Stimulated activated CD4-positive, alpha-beta T cell treated with anti-CD3 and anti-CD28 coated beads, Interleukin-15, amount 100 ng/mL, for 1 hour (primary cell): ENCODE data around the gene SPATA4.
"Not testable (repeated sequence)": the region's sequence is repeated elsewhere in the genome, so short reads cannot be mapped to it uniquely, and the experiment has no call there.

ENCODE experiments used
- DNase-seq, 2 donors: peaks; one replicate each; pipeline ENCODE4 v3.0.0-alpha.2; 2020; ENCODE audit warnings: low read depth in 1 of 2, low spot score in 1 of 2

SPATA4 gene

DNA sequence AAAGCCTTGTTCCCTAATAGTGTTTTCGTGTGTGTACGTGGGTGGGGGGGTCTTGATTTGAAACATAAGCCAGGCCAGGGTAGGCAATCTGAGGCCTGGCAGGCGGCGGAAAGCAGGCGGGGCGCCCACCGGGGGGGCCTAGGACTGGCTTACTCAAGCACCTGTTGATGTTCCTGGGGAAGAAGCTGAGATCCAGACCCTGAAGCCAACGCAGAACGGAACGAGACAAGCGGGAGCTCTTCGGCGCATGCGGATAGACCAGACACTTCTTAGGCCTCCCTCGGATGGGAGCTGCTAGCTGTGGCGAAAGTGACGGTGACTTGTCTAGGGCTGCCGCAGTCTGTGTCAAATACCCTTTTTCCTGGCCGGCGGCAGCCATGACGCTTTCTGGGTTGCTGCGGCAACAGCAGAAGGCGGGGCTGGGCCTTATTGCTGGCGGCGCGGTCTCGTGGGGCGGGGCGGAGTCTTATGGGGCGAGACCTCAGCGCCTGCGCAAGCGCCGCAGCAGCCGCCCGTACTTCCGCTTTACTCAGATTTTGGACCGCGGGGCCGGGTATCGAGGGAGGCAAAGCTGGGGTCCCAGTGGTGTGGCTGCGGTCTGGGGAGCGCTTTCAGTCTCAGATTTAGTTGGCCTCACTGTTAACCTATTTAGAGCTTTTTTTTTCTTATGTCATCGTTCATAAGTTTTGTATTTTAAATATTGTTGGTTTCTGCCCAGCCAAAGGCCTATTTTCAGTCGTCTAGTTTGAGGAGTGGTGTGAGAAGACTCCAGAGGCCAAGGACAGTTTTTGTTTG lies at the start of gene SPATA4:
SPATA4 (minus strand) TSS at position 402 of the 795 bp plus-strand sequence; CDS start at position 379, 23 bp downstream.
- peak; percentile 84 to 88 for DNase-seq

DNA sequence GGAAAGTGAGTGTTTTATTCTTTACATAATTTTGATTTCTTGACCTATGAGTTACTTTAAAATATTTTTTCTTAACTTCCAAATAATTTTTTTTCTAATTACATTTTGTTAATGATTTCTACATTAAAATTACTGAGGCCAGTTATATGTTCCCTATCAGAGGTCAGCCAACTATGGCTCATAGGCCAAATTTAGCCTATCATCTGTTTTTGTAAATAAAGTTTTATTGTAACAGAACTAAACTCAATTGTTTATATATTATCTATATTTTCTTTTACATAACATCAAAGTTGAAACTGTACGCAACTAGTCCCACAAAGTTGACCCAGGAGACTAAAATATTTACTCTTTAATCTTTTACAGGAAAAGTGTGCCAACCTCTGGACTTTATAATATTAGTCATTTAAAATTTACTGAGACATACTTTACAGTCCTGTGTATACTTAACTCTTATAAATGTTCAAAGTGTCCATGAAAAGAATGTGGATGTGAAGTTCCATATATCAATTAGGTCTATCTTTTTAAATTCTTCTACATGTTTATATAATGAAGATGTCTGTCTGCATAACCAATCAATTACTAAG lies 47.5 kb upstream of the SPATA4 start:
- no peak for DNase-seq

- no peak for DNase-seq
Observed at GRCh38 chr4:176241703-176242102, 46.3 kb upstream of the SPATA4 start.

DNA sequence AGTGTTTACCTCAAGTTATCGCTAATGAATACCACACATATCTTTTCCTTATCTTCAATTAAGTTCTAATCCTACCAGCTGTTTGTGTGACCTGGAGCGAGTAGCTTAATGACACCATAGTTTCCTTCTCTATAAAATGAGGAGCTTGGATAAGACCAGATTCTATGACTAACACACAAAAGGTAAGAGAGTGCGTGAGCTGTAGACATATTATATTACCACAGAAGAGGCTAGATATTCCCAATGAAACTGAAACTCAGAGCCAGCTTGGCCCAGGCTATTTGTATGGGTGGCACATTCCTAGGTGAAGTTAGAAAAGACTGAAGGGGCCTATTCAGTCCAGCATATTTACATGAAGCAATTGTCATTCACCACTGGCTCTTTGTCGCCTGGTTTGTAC lies 43.4 kb upstream of the SPATA4 start:
- no peak for DNase-seq

DNA sequence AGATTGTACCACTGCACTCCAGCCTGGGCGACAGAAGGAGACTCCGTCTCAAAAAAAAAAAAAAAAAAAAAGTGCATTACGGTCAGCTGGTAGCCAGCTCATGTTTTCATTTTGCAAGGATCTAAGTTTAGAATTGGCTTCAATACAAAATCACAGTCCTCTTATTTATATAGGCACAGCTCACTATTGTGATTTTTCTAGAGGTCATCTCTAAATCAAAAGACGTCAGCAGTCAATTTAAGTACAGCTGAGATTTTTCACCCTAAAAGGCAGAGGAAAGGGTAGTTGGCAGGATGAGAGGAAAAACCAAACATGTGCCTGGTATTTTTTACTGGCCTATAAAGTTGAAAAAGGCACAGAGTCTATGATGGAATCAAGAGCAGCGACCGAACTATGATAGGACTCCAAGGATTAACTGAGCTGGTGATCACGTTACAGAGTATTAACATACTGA lies 42.8 kb upstream of the SPATA4 start:
- no peak for DNase-seq

DNA sequence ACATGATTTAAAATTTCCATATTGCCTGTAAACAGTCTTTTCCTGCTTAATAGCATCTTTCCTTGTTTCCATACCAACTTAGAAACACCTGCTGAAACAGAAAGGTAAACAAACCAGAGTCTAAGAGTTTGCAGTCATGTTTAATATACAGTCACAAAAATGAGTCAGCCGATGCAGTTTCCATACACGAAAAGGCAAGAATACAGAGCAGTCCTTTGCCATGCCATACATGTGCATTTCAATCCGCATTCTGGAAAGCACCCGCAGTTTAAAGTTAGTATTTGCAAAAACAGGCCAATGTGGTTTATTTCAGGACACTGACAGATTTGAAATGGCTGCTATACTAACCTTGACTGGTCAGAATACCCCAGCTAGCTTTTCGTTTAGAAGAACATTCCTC lies 41.6 kb upstream of the SPATA4 start:
- DNase-seq: no peak

- DNase-seq: no peak
Observed at GRCh38 chr4:176230836-176231235, 35.5 kb upstream of the SPATA4 start.

DNA sequence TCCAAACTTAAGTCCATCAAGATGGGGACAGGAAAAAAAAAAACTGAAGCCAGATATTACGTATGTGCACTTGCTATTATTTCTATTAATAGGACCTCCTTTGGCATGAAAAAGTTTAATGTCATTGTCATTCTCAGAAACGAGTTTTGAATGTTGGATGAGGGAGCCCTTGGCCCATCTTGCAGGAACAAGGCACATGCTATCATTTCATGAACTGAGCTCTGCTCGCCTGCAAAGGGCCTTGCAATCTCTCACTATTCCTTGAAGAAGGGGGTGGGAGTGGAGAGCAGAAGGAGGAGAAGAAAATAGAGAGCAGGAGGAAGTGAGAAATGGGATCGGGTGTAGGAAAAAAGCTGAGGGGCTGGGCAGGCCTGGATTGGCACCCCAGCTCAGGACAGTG lies 34.3 kb upstream of the SPATA4 start:
- DNase-seq: no peak

DNA sequence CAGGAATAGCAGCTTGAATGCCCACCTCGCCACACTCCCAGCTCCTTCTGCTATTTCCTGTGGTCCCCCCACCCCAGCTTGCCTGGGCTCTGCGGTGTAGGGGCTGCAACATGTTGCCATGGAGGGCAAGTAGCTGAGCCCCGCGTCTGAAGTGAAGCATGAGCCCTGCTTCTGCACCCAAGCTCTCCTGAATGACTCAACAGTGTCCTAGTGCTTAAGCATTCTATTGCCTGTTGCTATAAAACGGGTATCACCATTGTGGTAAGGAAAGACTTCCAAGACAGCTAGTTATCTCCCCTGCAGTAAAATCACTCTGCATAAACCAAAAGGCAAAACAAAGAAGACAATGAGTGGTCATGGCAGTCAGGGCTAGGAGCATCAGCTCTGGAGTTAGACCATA lies 31.4 kb upstream of the SPATA4 start:
- no peak for DNase-seq

DNA sequence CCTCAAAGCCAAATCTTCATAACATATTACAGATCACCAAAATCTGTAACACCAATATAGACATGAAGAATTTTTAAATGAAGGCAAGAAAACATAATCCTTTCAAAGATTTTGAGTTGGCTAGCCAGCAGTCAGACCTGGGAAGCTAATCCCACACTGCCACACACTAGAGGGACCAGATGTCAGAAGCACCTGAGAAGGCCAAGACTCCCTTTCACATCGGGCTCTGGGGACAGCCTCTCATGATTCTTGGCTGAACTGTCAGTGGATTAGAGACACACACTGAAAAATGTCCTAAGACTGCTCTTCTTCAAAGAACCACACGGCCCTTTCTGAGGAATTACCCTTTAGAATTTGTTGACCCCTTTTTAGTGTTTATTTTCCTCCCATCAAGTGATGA lies 28.2 kb upstream of the SPATA4 start:
- no peak for DNase-seq

DNA sequence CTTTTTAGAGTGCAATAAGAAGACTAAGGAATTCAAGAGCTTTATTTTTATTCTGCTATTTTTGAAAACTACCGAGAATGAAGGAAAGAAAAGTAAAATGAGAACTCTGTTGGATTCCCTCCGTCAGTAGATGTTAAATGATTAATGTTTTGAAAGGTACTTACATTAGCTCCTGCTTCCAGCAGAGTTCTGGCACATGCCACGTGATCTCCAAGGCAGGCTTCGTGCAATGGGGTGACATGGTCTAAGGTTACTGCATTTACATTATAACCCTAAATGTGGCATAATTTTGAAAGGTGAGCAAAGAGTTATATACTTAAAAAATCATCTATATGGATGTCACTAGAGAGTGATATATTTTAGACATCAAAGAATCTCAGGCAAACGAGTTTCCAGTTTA lies 26.8 kb upstream of the SPATA4 start:
- DNase-seq: no peak

GRCh38 chr4:176217510-176217909 lies 22.1 kb upstream of the SPATA4 start:
- no peak for DNase-seq

DNA sequence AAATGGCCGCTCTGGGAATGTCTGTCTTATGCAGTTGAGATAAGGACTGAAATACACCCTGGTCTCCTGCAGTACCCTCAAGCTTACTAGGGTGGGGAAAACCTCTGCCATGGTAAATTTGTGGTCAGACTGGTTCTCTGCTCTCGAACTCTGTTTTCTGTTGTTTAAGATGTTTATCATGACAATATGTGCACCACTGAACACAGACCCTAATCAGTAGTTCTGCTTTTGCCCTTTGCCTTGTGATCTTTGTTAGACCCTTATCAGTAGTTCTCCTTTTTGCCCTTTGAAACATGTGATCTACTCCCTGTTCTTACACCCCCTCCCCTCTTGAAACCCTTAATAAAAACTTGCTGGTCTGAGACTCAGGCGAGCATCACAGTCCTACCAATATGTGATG lies 17.0 kb upstream of the SPATA4 start:
- DNase-seq: not testable (repeated sequence)

DNA sequence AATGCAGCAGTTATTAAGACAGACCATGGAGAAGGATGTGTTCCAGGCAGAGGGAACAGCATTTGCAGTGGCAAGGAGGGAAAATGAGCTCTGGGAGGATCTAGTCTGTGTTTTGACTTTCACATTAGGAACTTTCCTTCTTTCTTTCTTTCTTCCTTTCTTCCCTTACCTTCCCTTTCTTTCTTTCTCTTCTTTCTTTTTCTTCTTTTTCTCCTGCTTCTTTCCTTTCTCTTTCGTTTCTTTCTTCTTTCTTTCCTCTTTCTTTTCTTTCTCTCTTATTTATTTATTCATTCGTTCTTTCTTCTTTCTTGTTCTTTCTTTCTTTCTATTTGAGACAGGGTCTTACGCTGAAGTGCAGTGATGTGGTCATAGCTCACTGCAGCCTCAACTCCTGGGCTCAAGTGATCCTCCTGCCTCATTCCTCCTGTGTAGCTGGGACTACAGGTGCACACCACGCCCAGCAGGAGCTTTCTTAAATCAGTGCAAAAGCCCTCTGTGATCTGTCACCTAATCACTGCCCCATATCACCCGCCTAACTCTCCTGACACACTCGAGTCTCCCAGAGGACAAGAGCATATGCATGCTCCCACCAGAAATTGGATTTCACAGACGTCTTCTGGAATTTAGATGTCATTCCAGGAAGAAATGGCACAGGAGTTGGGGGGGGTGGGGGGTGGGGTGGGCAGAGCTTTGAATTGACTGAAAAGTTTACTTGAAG lies 15.4 kb upstream of the SPATA4 start:
- no peak for DNase-seq

DNA sequence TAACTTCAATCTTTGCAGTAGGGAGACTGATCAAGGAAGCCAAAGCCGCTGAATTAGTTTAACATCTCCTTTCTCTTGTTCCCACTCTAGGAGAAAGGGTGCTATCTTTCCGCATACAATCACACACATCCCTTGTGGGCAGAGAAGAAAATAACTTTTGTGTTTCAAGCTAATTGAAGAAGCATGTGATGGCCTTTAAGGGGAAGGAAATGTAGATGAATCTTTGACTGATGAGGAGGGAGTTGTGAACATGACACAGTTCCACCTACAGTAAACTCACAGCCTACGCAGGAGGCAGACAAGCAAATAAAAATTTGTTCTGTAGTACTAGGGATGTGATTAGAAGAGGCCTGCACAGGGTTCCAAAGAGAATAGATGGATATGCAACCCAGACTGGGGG lies 14.7 kb upstream of the SPATA4 start:
- DNase-seq: no peak

GRCh38 chr4:176209535-176209934 lies 14.2 kb upstream of the SPATA4 start:
- no peak for DNase-seq

DNA sequence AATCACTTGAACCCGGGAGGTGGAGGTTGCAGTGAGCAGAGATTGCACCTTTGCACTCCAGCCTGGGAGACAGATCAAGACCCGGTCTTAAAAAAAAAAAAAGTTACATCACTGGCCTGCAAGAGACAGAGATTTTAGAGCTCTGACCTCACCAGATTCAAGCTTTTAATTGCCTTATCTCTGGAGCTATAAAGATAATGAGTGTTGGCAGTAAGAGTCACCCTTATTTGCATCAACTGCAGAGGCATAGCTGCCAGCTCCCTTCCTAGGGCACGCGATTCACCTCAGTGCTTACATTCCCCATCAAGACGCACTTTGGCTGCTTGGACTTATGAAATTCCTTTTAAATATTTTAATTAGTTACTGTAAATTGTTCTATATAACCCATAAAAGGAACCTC lies 12.5 kb upstream of the SPATA4 start:
- no peak for DNase-seq

GRCh38 chr4:176205299-176205698 lies 9.9 kb upstream of the SPATA4 start:
- DNase-seq: no peak

GRCh38 chr4:176198316-176198903 lies 3.0 kb upstream of the SPATA4 start:
- no peak for DNase-seq

- DNase-seq: peak in 1 of 2 donors; percentile 5
Observed at GRCh38 chr4:176193938-176194337, 1.4 kb downstream of the SPATA4 start.

GRCh38 chr4:176193126-176193525 lies 2.3 kb downstream of the SPATA4 start:
- DNase-seq: no peak

DNA sequence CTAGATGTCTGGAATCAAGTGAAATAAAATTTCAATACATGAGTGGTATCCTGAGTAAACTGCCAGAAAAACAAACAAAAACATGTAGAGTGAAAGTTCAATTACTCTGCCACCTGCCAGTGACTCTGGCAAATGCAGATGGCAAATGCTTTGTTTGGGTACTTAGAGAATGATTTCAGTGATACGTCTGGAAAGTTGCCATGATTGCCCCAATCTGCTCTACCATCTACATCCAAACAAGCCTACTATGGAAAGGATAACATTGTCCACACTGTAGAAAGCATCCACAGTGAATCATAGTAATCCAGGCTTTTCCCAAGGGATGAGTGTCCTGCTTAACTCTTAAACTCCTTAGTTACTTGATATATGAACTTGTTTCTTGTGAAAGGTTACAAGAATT lies 3.4 kb downstream of the SPATA4 start:
- DNase-seq: no peak
